Caki2 (cell line): ENCODE results near the gene PLD1. TPM values are rescaled to one million over a fixed set of nuclear protein-coding genes. Genes with fewer than 3 reads are reported as not detected.
"Not testable (repeated sequence)": the region's sequence is repeated elsewhere in the genome, so short reads cannot be mapped to it uniquely, and the experiment has no call there.

ENCODE experiments used
- DNase-seq: peaks from one replicate; pipeline ENCODE4 v3.0.0-alpha.2; 2015; ENCODE audit warnings: low read depth
- in situ Hi-C: cut with HindIII; loops from 2 replicates; pipeline ENCODE4 v1.10.0; 2016; ENCODE audit warnings: low sequenced_read_pairs, low pct_unique_long_range_greater_than_20kb, mixed read lengths
- total RNA-seq: library from RNA; depleted of rRNA; stranded (reverse); fragments of >200 nt; shearing (Covaris generic); gene quantifications from 2 replicates; pipeline ENCODE4 v1.2.3, GENCODE V29; 2014; ENCODE audit warnings: low replicate concordance

The PLD1 gene
- total RNA-seq, 1 experiment from 2014 or later: 6.4 TPM

- in situ Hi-C loops: no loop called here
- no peak for DNase-seq
These were observed 113.5 kb downstream of the PLD1 start for GRCh38 chr3:171696805-171697204.

DNA sequence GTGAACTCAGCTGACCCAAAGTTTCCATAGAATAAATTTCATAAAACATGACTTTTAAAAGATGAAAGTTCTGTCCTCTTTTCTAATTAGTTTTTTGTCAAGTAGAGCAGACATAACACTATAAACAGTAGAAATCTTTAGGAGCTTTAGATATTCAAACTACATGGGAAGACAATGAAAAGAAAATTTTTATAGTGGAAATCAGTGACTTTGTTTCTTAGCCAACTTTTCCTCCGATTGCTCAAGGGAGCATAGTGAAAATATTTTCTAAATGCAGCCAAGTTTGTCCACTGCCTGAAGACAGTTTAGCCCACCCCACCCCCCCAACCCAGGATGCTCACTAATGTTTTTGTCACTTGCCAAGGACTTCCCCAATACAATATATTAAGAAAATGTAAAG is 114.9 kb downstream of the PLD1 start:
- in situ Hi-C loops: no loop called here
- no peak for DNase-seq

GRCh38 chr3:171694888-171695287 is 115.4 kb downstream of the PLD1 start:
- no peak for DNase-seq
- in situ Hi-C loops: no loop called here

- in situ Hi-C loops, DNase-seq: not testable (repeated sequence)
These were observed 117.7 kb downstream of the PLD1 start for GRCh38 chr3:171692551-171692950.

- DNase-seq: no peak
- in situ Hi-C loops: no loop called here
These were observed 118.8 kb downstream of the PLD1 start for GRCh38 chr3:171691485-171691884.

DNA sequence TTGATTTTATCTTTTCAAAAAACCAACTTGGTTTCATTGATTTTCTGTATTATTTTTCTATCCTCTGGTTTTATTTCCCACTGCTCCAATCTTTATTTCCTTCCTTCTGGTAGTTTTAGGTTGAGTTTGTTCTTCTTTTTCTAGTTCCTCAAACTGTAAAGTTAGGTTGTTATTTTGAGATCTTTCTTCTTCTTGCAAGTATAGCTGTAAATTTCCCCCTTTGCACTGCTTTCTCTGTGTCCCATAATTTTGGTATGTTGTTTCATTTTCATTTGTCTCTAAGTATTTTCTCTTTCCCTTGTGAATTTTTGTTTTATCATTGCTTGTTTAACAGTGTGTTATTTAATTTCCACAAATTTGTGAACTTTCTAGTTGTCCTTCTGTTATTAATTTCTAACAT is 120.0 kb downstream of the PLD1 start:
- no peak for DNase-seq
- in situ Hi-C loops: no loop called here

GRCh38 chr3:171688593-171688992 is 121.7 kb downstream of the PLD1 start:
- in situ Hi-C loops: no loop called here
- no peak for DNase-seq

DNA sequence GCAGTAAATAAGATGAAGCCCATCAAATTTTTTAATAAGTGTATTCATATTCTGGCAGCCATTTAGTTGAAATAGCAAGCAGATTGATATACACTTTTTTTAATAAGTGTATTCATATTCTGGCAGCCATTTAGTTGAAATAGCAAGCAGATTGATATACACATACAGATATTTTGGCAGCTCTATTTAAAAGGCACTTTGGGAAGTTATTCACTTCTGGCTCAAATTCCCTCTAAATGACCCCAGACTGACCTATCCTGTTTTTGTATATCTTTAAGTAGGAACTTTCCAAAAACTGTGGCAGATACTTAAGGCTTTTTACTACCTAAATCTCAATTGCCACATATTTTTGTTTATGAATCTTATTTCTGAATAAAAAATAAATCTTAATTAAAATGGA is 122.3 kb downstream of the PLD1 start:
- DNase-seq: no peak
- in situ Hi-C loops: no loop called here

GRCh38 chr3:171687581-171687980 is 122.7 kb downstream of the PLD1 start:
- in situ Hi-C loops: no loop called here
- DNase-seq: no peak

DNA sequence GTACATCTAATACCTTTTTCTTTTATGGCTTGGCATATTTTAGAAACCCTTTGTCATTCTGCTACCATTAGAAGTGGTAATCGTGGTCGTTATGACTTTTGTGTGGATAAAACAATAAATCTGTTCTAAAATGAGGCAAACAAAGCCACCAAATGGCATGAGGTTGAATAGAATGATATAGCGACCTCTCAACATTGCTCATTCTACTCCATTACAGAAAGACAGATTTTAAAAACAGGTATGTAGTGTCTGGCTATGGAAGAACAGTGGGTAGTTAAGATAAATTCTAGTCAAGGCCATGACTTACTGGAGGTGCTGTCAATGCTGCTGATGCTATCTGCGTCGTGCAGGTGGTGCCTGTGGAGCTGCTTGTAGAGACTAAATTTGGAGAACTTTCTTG is 123.2 kb downstream of the PLD1 start:
- in situ Hi-C loops: no loop called here
- no peak for DNase-seq

- in situ Hi-C loops: no loop called here
- DNase-seq: peak; percentile 13
These were observed 125.0 kb downstream of the PLD1 start for GRCh38 chr3:171685116-171685895.

DNA sequence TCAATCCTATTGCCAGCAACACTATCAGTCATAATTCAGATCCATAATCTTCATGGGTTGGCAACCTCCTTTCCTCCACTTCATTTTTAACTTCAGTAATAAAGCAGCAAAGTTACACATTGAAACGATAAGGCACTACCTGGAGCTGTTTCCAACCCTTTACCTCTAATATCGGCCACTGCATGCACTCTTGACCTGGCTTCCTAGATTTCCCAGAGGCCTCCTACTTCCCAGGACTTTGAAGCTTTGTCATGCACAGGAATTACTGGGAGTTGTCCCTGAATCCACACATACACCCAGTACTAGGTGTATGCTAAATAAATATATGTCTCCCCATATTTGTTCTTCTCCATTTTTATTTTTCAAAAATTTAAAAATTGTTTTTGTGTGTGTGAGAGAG is 126.1 kb downstream of the PLD1 start:
- in situ Hi-C loops: no loop called here
- DNase-seq: no peak

DNA sequence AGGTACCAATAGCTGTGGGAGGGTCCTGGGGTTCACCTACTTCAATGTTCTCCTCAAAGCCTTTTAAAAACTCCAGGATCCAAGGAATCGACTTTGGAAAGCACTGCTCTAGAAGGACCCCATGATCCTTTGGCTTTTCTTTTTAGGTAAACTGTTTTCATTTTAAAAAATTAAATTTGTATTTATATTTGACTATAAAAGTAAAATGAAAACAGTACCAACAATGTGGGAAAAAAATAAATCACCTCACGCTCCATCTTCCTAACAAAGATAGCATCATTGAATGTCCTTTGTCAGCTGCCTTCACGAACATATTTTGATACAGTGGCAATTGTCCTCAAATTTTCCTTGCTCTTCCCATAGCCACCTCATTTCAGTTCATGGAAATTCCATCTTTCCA is 127.5 kb downstream of the PLD1 start:
- DNase-seq: no peak
- in situ Hi-C loops: no loop called here

- in situ Hi-C loops: no loop called here
- DNase-seq: no peak
These were observed 129.4 kb downstream of the PLD1 start for GRCh38 chr3:171680726-171681411.

DNA sequence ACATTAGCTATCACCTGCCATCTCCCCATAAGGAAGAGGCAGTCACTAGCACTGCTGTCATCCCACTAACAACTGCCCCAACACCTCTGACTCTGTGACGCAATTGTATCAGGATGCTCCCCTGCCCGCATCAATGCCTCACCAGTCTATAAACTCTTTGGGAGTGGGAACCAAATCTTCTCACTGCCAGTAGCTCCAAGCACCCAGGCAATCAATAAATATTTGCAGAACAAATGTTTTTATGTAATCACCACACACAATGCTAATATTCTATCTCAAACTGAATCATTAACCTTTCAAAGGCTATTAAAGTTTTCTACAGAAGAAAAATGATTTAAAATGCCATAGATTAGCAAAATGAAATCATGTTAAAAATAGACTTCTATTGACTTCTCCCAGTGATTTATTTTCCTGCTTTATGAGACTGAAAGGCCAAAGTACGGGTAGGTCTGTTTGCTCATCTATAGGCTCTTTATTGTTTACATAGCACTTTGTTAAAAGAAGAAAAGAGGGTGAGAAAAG is 131.3 kb downstream of the PLD1 start:
- in situ Hi-C loops: no loop called here
- no peak for DNase-seq

DNA sequence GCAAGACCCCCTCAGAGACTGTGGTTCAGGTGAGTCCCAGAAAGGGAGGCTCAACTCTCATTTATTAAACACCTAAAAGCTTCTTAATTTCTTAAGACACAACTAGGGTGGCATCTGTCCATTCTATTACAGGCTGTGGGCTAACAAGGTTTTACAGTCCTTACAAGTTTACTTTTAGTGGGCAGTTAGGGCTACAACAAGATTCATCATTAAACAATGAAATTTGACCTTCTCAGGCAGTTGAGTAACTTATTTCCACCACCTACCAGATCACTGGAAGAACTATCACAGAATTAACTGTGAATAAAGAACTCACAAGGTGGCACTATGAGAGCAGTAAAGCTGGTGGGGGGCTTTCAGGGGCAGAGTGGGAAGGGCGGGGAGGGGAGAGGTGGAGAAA is 132.6 kb downstream of the PLD1 start:
- no peak for DNase-seq

GRCh38 chr3:171676601-171677175 is 133.6 kb downstream of the PLD1 start:
- in situ Hi-C loops: no loop called here

More for the DNA sequence above, 132.6 kb downstream of the PLD1 start:
- in situ Hi-C loops: no loop called here

GRCh38 chr3:171673951-171674350 is 136.3 kb downstream of the PLD1 start:
- DNase-seq: no peak
- in situ Hi-C loops: no loop called here

More at GRCh38 chr3:171676601-171677175, 133.6 kb downstream of the PLD1 start:
- no peak for DNase-seq

- in situ Hi-C loops: no loop called here
- peak; percentile 57 for DNase-seq
These were observed 137.7 kb downstream of the PLD1 start for GRCh38 chr3:171672538-171672937.
